ENCODE results near the gene ZNF488.

Gene ZNF488

DNA sequence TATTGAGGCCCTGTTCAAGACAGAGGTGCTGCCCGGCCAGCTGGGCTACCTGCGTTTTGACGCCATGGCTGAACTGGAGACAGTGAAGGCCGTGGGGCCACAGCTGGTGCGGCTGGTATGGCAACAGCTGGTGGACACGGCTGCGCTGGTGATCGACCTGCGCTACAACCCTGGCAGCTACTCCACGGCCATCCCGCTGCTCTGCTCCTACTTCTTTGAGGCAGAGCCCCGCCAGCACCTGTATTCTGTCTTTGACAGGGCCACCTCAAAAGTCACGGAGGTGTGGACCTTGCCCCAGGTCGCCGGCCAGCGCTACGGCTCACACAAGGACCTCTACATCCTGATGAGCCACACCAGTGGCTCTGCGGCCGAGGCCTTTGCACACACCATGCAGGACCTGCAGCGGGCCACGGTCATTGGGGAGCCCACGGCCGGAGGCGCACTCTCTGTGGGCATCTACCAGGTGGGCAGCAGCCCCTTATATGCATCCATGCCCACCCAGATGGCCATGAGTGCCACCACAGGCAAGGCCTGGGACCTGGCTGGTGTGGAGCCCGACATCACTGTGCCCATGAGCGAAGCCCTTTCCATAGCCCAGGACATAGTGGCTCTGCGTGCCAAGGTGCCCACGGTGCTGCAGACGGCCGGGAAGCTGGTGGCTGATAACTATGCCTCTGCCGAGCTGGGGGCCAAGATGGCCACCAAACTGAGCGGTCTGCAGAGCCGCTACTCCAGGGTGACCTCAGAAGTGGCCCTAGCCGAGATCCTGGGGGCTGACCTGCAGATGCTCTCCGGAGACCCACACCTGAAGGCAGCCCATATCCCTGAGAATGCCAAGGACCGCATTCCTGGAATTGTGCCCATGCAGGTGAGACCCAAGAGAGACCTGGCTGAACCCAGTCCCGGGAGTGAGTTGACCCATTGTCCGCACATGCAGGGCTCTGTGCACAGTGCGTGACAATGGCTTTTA, 33.1 kb downstream of the ZNF488 start:
- 95% methylated on average over 39 of the region's 39 CpGs for WGBS, 2 experiments
- no peak overlapping the region for H3K27ac ChIP-seq (ENCODE audit: insufficient read depth, low read depth, low read length, poor library complexity, severe bottlenecking)
- no peak overlapping the region for H3K4me3 ChIP-seq (ENCODE audit: insufficient read depth, low read depth, low read length)
- H3K9me3 ChIP-seq (ENCODE audit: control insufficient read depth, low read length): no peaks in the 10 kb centered on the region
- H3K4me1 ChIP-seq (ENCODE audit: control insufficient read depth, insufficient read depth, low read length): no peaks in the 10 kb centered on the region
- H3K27me3 ChIP-seq (ENCODE audit: control insufficient read depth, insufficient read depth, low read length, poor library complexity, severe bottlenecking): no peaks in the 10 kb centered on the region
- H3K36me3 ChIP-seq (ENCODE audit: control insufficient read depth, insufficient read depth, low read length): no peaks in the 10 kb centered on the region

- H3K4me3 ChIP-seq (ENCODE audit: insufficient read depth, low read depth, low read length): no peak overlapping the region
- 97% methylated on average over 31 of the region's 31 CpGs for WGBS, 2 experiments
- no peaks in the 10 kb centered on the region for H3K4me1 ChIP-seq (ENCODE audit: control insufficient read depth, insufficient read depth, low read length)
These were observed 34.1 kb downstream of the ZNF488 start for GRCh38 chr10:47349941-47350371.

GRCh38 chr10:47349516-47349915, 34.6 kb downstream of the ZNF488 start:
- no peaks in the 10 kb centered on the region for H3K4me1 ChIP-seq (ENCODE audit: control insufficient read depth, insufficient read depth, low read length)
- H3K36me3 ChIP-seq (ENCODE audit: control insufficient read depth, insufficient read depth, low read length): no peaks in the 10 kb centered on the region
- H3K27me3 ChIP-seq (ENCODE audit: control insufficient read depth, insufficient read depth, low read length, poor library complexity, severe bottlenecking): no peaks in the 10 kb centered on the region
- WGBS, 2 experiments: 94 to 96% methylated on average over 22 of the region's 22 CpGs
- H3K4me3 ChIP-seq (ENCODE audit: insufficient read depth, low read depth, low read length): no peak overlapping the region
- no peak overlapping the region for H3K27ac ChIP-seq (ENCODE audit: insufficient read depth, low read depth, low read length, poor library complexity, severe bottlenecking)
- no peaks in the 10 kb centered on the region for H3K9me3 ChIP-seq (ENCODE audit: control insufficient read depth, low read length)

More at GRCh38 chr10:47349941-47350371, 34.1 kb downstream of the ZNF488 start:
- Histone ChIP-seq H3K27me3 (ENCODE audit: control insufficient read depth, insufficient read depth, low read length, poor library complexity, severe bottlenecking) (no peaks in the 10 kb centered on the region), H3K27ac (ENCODE audit: insufficient read depth, low read depth, low read length, poor library complexity, severe bottlenecking) (no peak overlapping the region), H3K9me3 (ENCODE audit: control insufficient read depth, low read length) (no peaks in the 10 kb centered on the region), H3K36me3 (ENCODE audit: control insufficient read depth, insufficient read depth, low read length) (no peaks in the 10 kb centered on the region)

GRCh38 chr10:47348661-47349470, 35.2 kb downstream of the ZNF488 start:
- no peak overlapping the region for H3K4me3 ChIP-seq (ENCODE audit: insufficient read depth, low read depth, low read length)
- H3K4me1 ChIP-seq (ENCODE audit: control insufficient read depth, insufficient read depth, low read length): no peaks in the 10 kb centered on the region
- 95% methylated on average over 36 of the region's 36 CpGs for WGBS, 2 experiments
- H3K36me3 ChIP-seq (ENCODE audit: control insufficient read depth, insufficient read depth, low read length): no peaks in the 10 kb centered on the region
- no peak overlapping the region for H3K27ac ChIP-seq (ENCODE audit: insufficient read depth, low read depth, low read length, poor library complexity, severe bottlenecking)
- H3K27me3 ChIP-seq (ENCODE audit: control insufficient read depth, insufficient read depth, low read length, poor library complexity, severe bottlenecking): no peaks in the 10 kb centered on the region
- no peaks in the 10 kb centered on the region for H3K9me3 ChIP-seq (ENCODE audit: control insufficient read depth, low read length)

- no peaks in the 10 kb centered on the region for H3K9me3 ChIP-seq (ENCODE audit: control insufficient read depth, low read length)
- no peaks in the 10 kb centered on the region for H3K4me1 ChIP-seq (ENCODE audit: control insufficient read depth, insufficient read depth, low read length)
- no peaks in the 10 kb centered on the region for H3K36me3 ChIP-seq (ENCODE audit: control insufficient read depth, insufficient read depth, low read length)
- H3K4me3 ChIP-seq (ENCODE audit: insufficient read depth, low read depth, low read length): no peak within 1 kb of the TSS
- WGBS, 2 experiments: 94% methylated on average over 5 of the region's 5 CpGs
- H3K27me3 ChIP-seq (ENCODE audit: control insufficient read depth, insufficient read depth, low read length, poor library complexity, severe bottlenecking): no peaks in the 10 kb centered on the region
- no peak within 1 kb of the TSS for H3K27ac ChIP-seq (ENCODE audit: insufficient read depth, low read depth, low read length, poor library complexity, severe bottlenecking)
These were observed 35.9 kb downstream of the ZNF488 start, which contains the start of gene RBP3 for GRCh38 chr10:47348138-47348651. Gene RBP3 (plus strand): TSS chr10:47348363. CDS start chr10:47348485, 122 bp downstream.

- no peak overlapping the region for H3K4me3 ChIP-seq (ENCODE audit: insufficient read depth, low read depth, low read length)
- no peaks in the 10 kb centered on the region for H3K9me3 ChIP-seq (ENCODE audit: control insufficient read depth, low read length)
- no peaks in the 10 kb centered on the region for H3K36me3 ChIP-seq (ENCODE audit: control insufficient read depth, insufficient read depth, low read length)
- no peak overlapping the region for H3K27ac ChIP-seq (ENCODE audit: insufficient read depth, low read depth, low read length, poor library complexity, severe bottlenecking)
- no peaks in the 10 kb centered on the region for H3K27me3 ChIP-seq (ENCODE audit: control insufficient read depth, insufficient read depth, low read length, poor library complexity, severe bottlenecking)
- 84 to 93% methylated on average over 4 of the region's 4 CpGs for WGBS, 2 experiments
- no peaks in the 10 kb centered on the region for H3K4me1 ChIP-seq (ENCODE audit: control insufficient read depth, insufficient read depth, low read length)
These were observed 36.8 kb downstream of the ZNF488 start for GRCh38 chr10:47347303-47347675.

- Histone ChIP-seq H3K27me3 (ENCODE audit: control insufficient read depth, insufficient read depth, low read length, poor library complexity, severe bottlenecking) (no peaks in the 10 kb centered on the region), H3K4me3 (ENCODE audit: insufficient read depth, low read depth, low read length) (no peak overlapping the region), H3K9me3 (ENCODE audit: control insufficient read depth, low read length) (no peaks in the 10 kb centered on the region), H3K27ac (ENCODE audit: insufficient read depth, low read depth, low read length, poor library complexity, severe bottlenecking) (no peak overlapping the region), H3K36me3 (ENCODE audit: control insufficient read depth, insufficient read depth, low read length) (no peaks in the 10 kb centered on the region), H3K4me1 (ENCODE audit: control insufficient read depth, insufficient read depth, low read length) (no peaks in the 10 kb centered on the region)
- WGBS, 2 experiments: 90 to 95% methylated on average over 12 to 13 of the region's 13 CpGs
These were observed 37.4 kb downstream of the ZNF488 start for GRCh38 chr10:47346581-47347302.

- H3K4me3 ChIP-seq (ENCODE audit: insufficient read depth, low read depth, low read length): no peak overlapping the region
- no peak overlapping the region for H3K27ac ChIP-seq (ENCODE audit: insufficient read depth, low read depth, low read length, poor library complexity, severe bottlenecking)
- H3K27me3 ChIP-seq (ENCODE audit: control insufficient read depth, insufficient read depth, low read length, poor library complexity, severe bottlenecking): no peaks in the 10 kb centered on the region
- no peaks in the 10 kb centered on the region for H3K36me3 ChIP-seq (ENCODE audit: control insufficient read depth, insufficient read depth, low read length)
- WGBS, 2 experiments: 90 to 93% methylated on average over 13 of the region's 13 CpGs
- H3K9me3 ChIP-seq (ENCODE audit: control insufficient read depth, low read length): no peaks in the 10 kb centered on the region
- no peaks in the 10 kb centered on the region for H3K4me1 ChIP-seq (ENCODE audit: control insufficient read depth, insufficient read depth, low read length)
These were observed 38.9 kb downstream of the ZNF488 start for GRCh38 chr10:47344996-47345870.

- no peaks in the 10 kb centered on the region for H3K36me3 ChIP-seq (ENCODE audit: control insufficient read depth, insufficient read depth, low read length)
- no peaks in the 10 kb centered on the region for H3K27me3 ChIP-seq (ENCODE audit: control insufficient read depth, insufficient read depth, low read length, poor library complexity, severe bottlenecking)
- H3K4me3 ChIP-seq (ENCODE audit: insufficient read depth, low read depth, low read length): no peak overlapping the region
- no peaks in the 10 kb centered on the region for H3K9me3 ChIP-seq (ENCODE audit: control insufficient read depth, low read length)
- WGBS, 2 experiments: 74 to 78% methylated on average over 4 to 5 of the region's 5 CpGs
- H3K4me1 ChIP-seq (ENCODE audit: control insufficient read depth, insufficient read depth, low read length): no peaks in the 10 kb centered on the region
- no peak overlapping the region for H3K27ac ChIP-seq (ENCODE audit: insufficient read depth, low read depth, low read length, poor library complexity, severe bottlenecking)
These were observed 43.4 kb downstream of the ZNF488 start for GRCh38 chr10:47340608-47341170.
